Psoas muscle (tissue), 8 donors: ENCODE measurements around the gene TRIM72. TPM values are rescaled to one million over a fixed set of nuclear protein-coding genes. Genes with fewer than 3 reads are reported as not detected.
A peak's percentile ranks its signal among the peaks of the same experiment; 100 is the strongest.

Source experiments
- ATAC-seq, 4 donors: fragments of 200-7000 bp; cut with Tn5 transposase; one replicate each; pipeline ENCODE4 v1.9.1; 2020; ENCODE audit warnings: moderate library complexity in 3 of 4, mild to moderate bottlenecking in 2 of 4
- DNase-seq, 2 donors: peaks; one replicate each; pipeline ENCODE4 v3.0.0-alpha.2; 2020
- H3K27ac ChIP-seq: fragments of 200-600 bp; one replicate; pipeline ENCODE4 v1.8.0; 2022
- H3K27me3 ChIP-seq, 3 donors: fragments of 200-600 bp in 1 of 3; one replicate each; pipeline versions ENCODE4 v1.6.1 to v1.8.0; 2013 to 2022; ENCODE audit warnings: low read length in 2 of 3, mild to moderate bottlenecking in 2 of 3, moderate library complexity in 1 of 3; ENCODE audit not compliant: insufficient read depth in 3 of 3
- H3K36me3 ChIP-seq, 2 donors: fragments of 200-600 bp in 1 of 2; one replicate each; pipeline versions ENCODE4 v1.6.1 to v1.8.0; 2013 to 2022; ENCODE audit warnings: low read depth in 1 of 2, mild to moderate bottlenecking in 1 of 2, moderate library complexity in 1 of 2; ENCODE audit not compliant: insufficient read depth in 1 of 2
- H3K4me1 ChIP-seq: fragments of 200-600 bp; one replicate; pipeline ENCODE4 v1.8.0; 2022
- H3K4me3 ChIP-seq: fragments of 200-600 bp; one replicate; pipeline ENCODE4 v1.8.0; 2022; ENCODE audit warnings: mild to moderate bottlenecking
- H3K9me3 ChIP-seq: fragments of 200-600 bp; one replicate; pipeline ENCODE4 v1.8.0; 2022
- CTCF ChIP-seq: fragments of 200-600 bp; IDR thresholded peaks from one replicate; pipeline ENCODE4 v1.8.0; 2022; ENCODE audit warnings: antibody characterized with exemption
- WGBS, 3 donors: extraction: QIAGEN DNeasy Blood & Tissue Kit; methylation state at CpG; one replicate each; pipeline versions ENCODE4 v1.1.6 to v1.1.7; 2013; 5-methylcytosine and 5-hydroxymethylcytosine counted together
- intact Hi-C, 2 donors: fragments of 100-400 bp; cut with DNase I; formaldehyde crosslinking; loops; one replicate each; pipeline versions ENCODE4 v1.11.0 to v1.14.2; 2022
- polyA plus RNA-seq, 3 donors: library from polyadenylated mRNA; stranded (reverse); fragments of 200-250 nt; gene quantifications; one replicate each; pipeline ENCODE4 v1.2.3, GENCODE V29; 2013
- total RNA-seq, 4 donors: library from RNA; stranded (reverse); fragmentation: NEBNext Ultra II Directional in 2 of 4; extraction: Animal tissue kit (Norgen Biotek cat#: 25700) in 2 of 4; gene quantifications; one replicate each; pipeline versions ENCODE4 v1.2.1 to v1.2.4, GENCODE V29; 2021 to 2023
- donor health status: healthy with polysubstance abuse.
- donor health status: DM: no; HTN: no; CAD: no; lungs with moderate emphysema.
- donor health status: Bipolar disorder and iron deficiency.
- donor health status: healthy.
- donor health status: DM: yes; HTN: yes; CAD: no.
- donor health status: DM: no; HTN: no; CAD: no.
- donor health status: DM: no; HTN: no; CAD: no.
- donor health status: DM: yes; HTN: yes; CAD: no.

Gene TRIM72
- total and polyA plus RNA-seq, 7 donors, result 62.9 to 236 (median 155) TPM

- 88 to 90% (median 89%) methylated on average over 5 of the region's 5 CpGs for WGBS, 3 donors
- ATAC-seq, result no peak
- H3K4me3 ChIP-seq, result no peak overlapping the region
Observed at GRCh38 chr16:31223044-31223443, 9.1 kb downstream of the TRIM72 start.

GRCh38 chr16:31224092-31224955 lies 10.4 kb downstream of the TRIM72 start:
- DNase-seq, result no peak
- Histone ChIP-seq H3K27ac (no peak overlapping the region), H3K4me1 (peaks cover 8% of the 10 kb centered on the region), H3K4me3 (no peak overlapping the region), H3K36me3 (peaks cover 3 to 56% of the 10 kb centered on the region in 2 donors), H3K27me3 (no peaks in the 10 kb centered on the region), H3K9me3 (no peaks in the 10 kb centered on the region)
- no peak for TF ChIP-seq CTCF
- no peak for ATAC-seq
- WGBS, 3 donors, result 80 to 81% (median 80%) methylated on average over 77 to 80 of the region's 80 CpGs
- intact Hi-C loops, result no loop called here

More at GRCh38 chr16:31223044-31223443, 9.1 kb downstream of the TRIM72 start:
- Histone ChIP-seq H3K4me1 (peaks cover 19% of the 10 kb centered on the region), H3K36me3 (peaks cover 3 to 63% of the 10 kb centered on the region in 2 donors), H3K27me3 (no peaks in the 10 kb centered on the region), H3K27ac (no peak overlapping the region), H3K9me3 (no peaks in the 10 kb centered on the region)
- intact Hi-C loops, result no loop called here
- TF ChIP-seq CTCF, result no peak
- no peak for DNase-seq

- H3K27me3 ChIP-seq, result no peaks in the 10 kb centered on the region
- no peak for TF ChIP-seq CTCF
- ATAC-seq (no peak), DNase-seq (no peak)
- H3K9me3 ChIP-seq, result no peaks in the 10 kb centered on the region
- H3K4me3 ChIP-seq, result no peak overlapping the region
- intact Hi-C loops, result no loop called here
- no peaks in the 10 kb centered on the region for H3K4me1 ChIP-seq
- WGBS, 3 donors, result 91 to 98% (median 95%) methylated on average over 3 of the region's 3 CpGs
- H3K36me3 ChIP-seq, result peaks cover 3 to 48% of the 10 kb centered on the region in 2 donors
- no peak overlapping the region for H3K27ac ChIP-seq
Observed at GRCh38 chr16:31225193-31225592, 11.3 kb downstream of the TRIM72 start.

- Histone ChIP-seq H3K27me3 (no peaks in the 10 kb centered on the region), H3K4me1 (no peaks in the 10 kb centered on the region), H3K27ac (no peak overlapping the region), H3K4me3 (no peak overlapping the region), H3K36me3 (peaks cover 3 to 27% of the 10 kb centered on the region in 2 donors), H3K9me3 (no peaks in the 10 kb centered on the region)
- no peak for DNase-seq
- intact Hi-C loops, result no loop called here
- WGBS, 3 donors, result 94 to 97% (median 95%) methylated on average over 4 of the region's 4 CpGs
- peak in 3 of 4 donors; percentile 29 to 45 (median 39) for ATAC-seq
- no peak for TF ChIP-seq CTCF
Observed at GRCh38 chr16:31228206-31228605, 14.3 kb downstream of the TRIM72 start.
